GM12878 (cell line): ENCODE results near the gene LMCD1. TPM values are rescaled to one million over a fixed set of nuclear protein-coding genes. Genes with fewer than 3 reads are reported as not detected.

Source experiments
- ATAC-seq: fragments of 200-7000 bp; cut with Tn5 transposase; 3 replicates; pipeline ENCODE4 v1.9.1; 2020; ENCODE audit warnings: mild to moderate bottlenecking, moderate library complexity
- BruUV-seq: library from RNA; stranded (reverse); fragments of 400-500 nt; replicated peaks from 2 replicates; lab custom pipeline; 2021; lab: Mats Ljungman, UMichigan
- CTCF ChIA-PET: fragments of 300-600 bp; sonication (Branson Sonifier 250); formaldehyde crosslinking; extraction: SDS; loops from one replicate; lab custom pipeline; 2021; ENCODE audit warnings: inconsistent platforms; lab: Yijun Ruan, JAX
- POLR2A ChIA-PET: fragments of 350-600 bp; formaldehyde crosslinking; extraction: SDS; loops from one replicate; lab custom pipeline; 2021; ENCODE audit warnings: inconsistent platforms; lab: Charles Lee
- RAD21 ChIA-PET: fragments of 300-600 bp; sonication (Branson Sonifier 250); formaldehyde crosslinking; loops from one replicate; lab custom pipeline; 2023; ENCODE audit warnings: antibody characterized with exemption; ENCODE audit not compliant: unreplicated experiment; lab: Charles Lee
- SMC1A ChIA-PET: fragments of 300-600 bp; sonication (Branson Sonifier 250); formaldehyde crosslinking; loops from one replicate; lab custom pipeline; 2023; ENCODE audit not compliant: unreplicated experiment, uncharacterized antibody; lab: Charles Lee
- DNase-seq: peaks from one replicate; pipeline ENCODE4 v3.0.0-alpha.2; 2011; ENCODE audit warnings: low read depth, low spot score
- FAIRE-seq: peaks from 3 replicates; lab custom pipeline; 2011; peaks lifted over from hg19 to GRCh38; lab: Jason Lieb, UNC
- H2AFZ ChIP-seq: 2 replicates; pipeline ENCODE4 v1.6.0; 2011; ENCODE audit warnings: low read depth, low read length, control low read depth; ENCODE audit not compliant: control insufficient read depth
- H3K27ac ChIP-seq: 2 replicates; pipeline ENCODE4 v1.5.1; 2011; ENCODE audit warnings: control low read depth; ENCODE audit not compliant: control insufficient read depth, insufficient read depth
- H3K27me3 ChIP-seq, 2 experiments: replicated peaks in 1 of 2; 2 replicates each; pipeline versions ENCODE4 v1.6.0 to v1.6.1; 2011; ENCODE audit warnings: low read length in 1 of 2; ENCODE audit not compliant: control insufficient read depth in 2 of 2, insufficient read depth in 2 of 2
- H3K36me3 ChIP-seq, 2 experiments: 2 replicates each; pipeline ENCODE4 v1.5.1; 2011; ENCODE audit warnings: low read length in 1 of 2; ENCODE audit not compliant: control insufficient read depth in 2 of 2, insufficient read depth in 2 of 2
- H3K4me1 ChIP-seq: 2 replicates; pipeline ENCODE4 v1.6.1; 2011; ENCODE audit warnings: mild to moderate bottlenecking, low read length, moderate library complexity, mixed read lengths; ENCODE audit not compliant: control insufficient read depth, insufficient read depth
- H3K4me2 ChIP-seq: 2 replicates; pipeline ENCODE4 v1.6.0; 2011; ENCODE audit warnings: control low read depth; ENCODE audit not compliant: control insufficient read depth, insufficient read depth
- H3K4me3 ChIP-seq: fragments of 200-600 bp; sonication (generic); 2 replicates; pipeline ENCODE4 v1.5.1; 2016
- H3K79me2 ChIP-seq: 2 replicates; pipeline ENCODE4 v1.6.0; 2011; ENCODE audit warnings: low read length; ENCODE audit not compliant: control insufficient read depth, insufficient read depth
- H3K9ac ChIP-seq: 2 replicates; pipeline ENCODE4 v1.8.0; 2011; ENCODE audit warnings: low read length, control low read depth, mixed read lengths; ENCODE audit not compliant: control insufficient read depth, insufficient read depth
- H3K9me3 ChIP-seq: replicated peaks from 3 replicates; pipeline ENCODE4 v1.5.1; 2011; ENCODE audit warnings: mild to moderate bottlenecking, low read length; ENCODE audit not compliant: control insufficient read depth, insufficient read depth
- H4K20me1 ChIP-seq: 2 replicates; pipeline ENCODE4 v1.6.0; 2011; ENCODE audit not compliant: control insufficient read depth, insufficient read depth
- BRCA1 ChIP-seq: IDR thresholded peaks from 2 replicates; pipeline ENCODE4 v1.6.1; 2011; ENCODE audit warnings: low read depth, low read length, improper control_type of control experiment
- CHD1 ChIP-seq: IDR thresholded peaks from 2 replicates; pipeline ENCODE4 v1.6.1; 2012; ENCODE audit warnings: low read depth, low read length, improper control_type of control experiment
- CREB1 ChIP-seq: IDR thresholded peaks from 2 replicates; pipeline ENCODE4 v1.6.1; 2012; ENCODE audit warnings: low read depth, mild to moderate bottlenecking, inconsistent platforms
- FOXK2 ChIP-seq: fragments of 450-650 bp; IDR thresholded peaks from 2 replicates; pipeline ENCODE4 v1.6.1; 2017; ENCODE audit warnings: mild to moderate bottlenecking, moderate library complexity
- JUNB ChIP-seq: IDR thresholded peaks from 2 replicates; pipeline ENCODE4 v1.6.1; 2016; ENCODE audit warnings: antibody characterized with exemption, mild to moderate bottlenecking
- KLF5 ChIP-seq: fragments of 450-650 bp; IDR thresholded peaks from 2 replicates; pipeline ENCODE4 v1.6.1; 2014; ENCODE audit warnings: mild to moderate bottlenecking; ENCODE audit not compliant: partially characterized antibody
- NR2C1 ChIP-seq: fragments of 450-650 bp; IDR thresholded peaks from 2 replicates; pipeline ENCODE4 v1.6.1; 2017; ENCODE audit warnings: antibody characterized with exemption, mild to moderate bottlenecking, moderate library complexity
- PAX5 ChIP-seq: IDR thresholded peaks from 2 replicates; pipeline ENCODE4 v1.6.1; 2011; ENCODE audit warnings: low read depth, low read length, borderline replicate concordance
- SUZ12 ChIP-seq: fragments of 200-600 bp; sonication (generic); IDR thresholded peaks from one replicate; pipeline ENCODE4 v1.6.1; 2018; ENCODE audit warnings: antibody characterized with exemption, mild to moderate bottlenecking; ENCODE audit not compliant: unreplicated experiment
- WGBS: methylation state at CpG from one replicate; pipeline ENCODE4 v1.1.6; 2016; ENCODE audit warnings: low lambda C conversion rate; ENCODE audit not compliant: insufficient replicate concordance, insufficient coverage; ENCODE audit errors: missing lambda C conversion rate; 5-methylcytosine and 5-hydroxymethylcytosine counted together
- in situ Hi-C: fragments of 300-500 bp; cut with MboI; formaldehyde crosslinking; loops from 9 replicates; pipeline ENCODE4 v1.14.3; 2018; ENCODE audit warnings: mixed read lengths
- intact Hi-C: fragments of 100-400 bp; cut with micrococcal nuclease; formaldehyde crosslinking; loops from one replicate; pipeline ENCODE4 v1.14.2; 2022; ENCODE audit not compliant: unreplicated experiment
- polyA plus RNA-seq, 11 experiments: library from polyadenylated mRNA; depleted of rRNA in 4 of 11; unstranded in 6 of 11; stranded (reverse) in 5 of 11; fragments of >200 nt; fragmentation: Nextera tagmentation in 4 of 11; fragmentation: Illumina TruSeq in 1 of 11; extraction: Ambion mirVana in 4 of 11; extraction: Trizol in 1 of 11; gene quantifications; 1 replicate in 1 of 11; 2 replicates in 10 of 11; pipeline versions ENCODE4 v1.2.1 to v1.2.3, GENCODE V29; 2011 to 2016; ENCODE audit warnings: inconsistent platforms in 2 of 11, missing spikeins in 2 of 11, low read depth in 1 of 11
- total RNA-seq, 4 experiments: library from RNA; depleted of rRNA in 3 of 4; stranded (reverse); fragments of >200 nt in 3 of 4; fragmentation: Illumina TruSeq in 1 of 4; extraction: Trizol in 1 of 4; gene quantifications; 2 replicates each; pipeline versions ENCODE4 v1.2.1 to v1.2.3, GENCODE V29; 2013 to 2021
- TF ChIP-seq, protein P1 (sequence below): fragments of 450-650 bp; formaldehyde crosslinking; IDR thresholded peaks from 2 replicates; pipeline ENCODE4 v1.4.0; 2022; ENCODE audit warnings: mild to moderate bottlenecking, moderate library complexity
- TF ChIP-seq, protein P2 (sequence below): IDR thresholded peaks from 2 replicates; pipeline ENCODE4 v1.6.1; 2012; ENCODE audit warnings: mild to moderate bottlenecking, low read depth, low read length
- TF ChIP-seq, protein P3 (sequence below): IDR thresholded peaks from 2 replicates; pipeline ENCODE4 v1.6.1; 2012; ENCODE audit warnings: low read depth, low read length, improper control_type of control experiment
- TF ChIP-seq, protein P4 (sequence below): fragments of 450-650 bp; IDR thresholded peaks from 2 replicates; pipeline ENCODE4 v1.6.1; 2017; ENCODE audit warnings: mild to moderate bottlenecking, low read depth, inconsistent platforms; ENCODE audit not compliant: poor library complexity, severe bottlenecking

The LMCD1 gene
- total and polyA plus RNA-seq, 10 of the 15 experiments (the other 5 are each of a cell fraction or from before 2014, with no cell fraction given): 0.27 to 6.4 (median 1.7) TPM

DNA sequence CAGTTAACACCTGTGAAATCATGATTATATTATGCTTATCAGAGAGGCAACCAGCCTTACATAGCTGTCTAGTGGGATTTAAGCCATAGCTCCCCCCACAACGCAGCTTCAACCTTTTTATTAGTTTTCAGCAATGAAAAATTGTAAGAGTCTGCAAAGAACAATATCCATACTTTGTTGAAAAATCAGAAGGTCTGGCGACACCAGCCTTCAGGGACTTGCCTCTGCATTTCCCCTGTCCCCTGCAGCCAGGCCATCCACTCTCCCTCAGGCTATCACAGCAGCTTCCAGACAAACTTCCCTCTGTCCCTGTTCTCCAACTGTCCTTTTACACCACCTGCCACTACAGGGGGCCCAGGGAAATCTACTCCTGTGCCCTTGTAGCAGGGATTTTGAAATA lies 83.0 kb downstream of the LMCD1 start (continued):
- TF ChIP-seq, protein P1, sequence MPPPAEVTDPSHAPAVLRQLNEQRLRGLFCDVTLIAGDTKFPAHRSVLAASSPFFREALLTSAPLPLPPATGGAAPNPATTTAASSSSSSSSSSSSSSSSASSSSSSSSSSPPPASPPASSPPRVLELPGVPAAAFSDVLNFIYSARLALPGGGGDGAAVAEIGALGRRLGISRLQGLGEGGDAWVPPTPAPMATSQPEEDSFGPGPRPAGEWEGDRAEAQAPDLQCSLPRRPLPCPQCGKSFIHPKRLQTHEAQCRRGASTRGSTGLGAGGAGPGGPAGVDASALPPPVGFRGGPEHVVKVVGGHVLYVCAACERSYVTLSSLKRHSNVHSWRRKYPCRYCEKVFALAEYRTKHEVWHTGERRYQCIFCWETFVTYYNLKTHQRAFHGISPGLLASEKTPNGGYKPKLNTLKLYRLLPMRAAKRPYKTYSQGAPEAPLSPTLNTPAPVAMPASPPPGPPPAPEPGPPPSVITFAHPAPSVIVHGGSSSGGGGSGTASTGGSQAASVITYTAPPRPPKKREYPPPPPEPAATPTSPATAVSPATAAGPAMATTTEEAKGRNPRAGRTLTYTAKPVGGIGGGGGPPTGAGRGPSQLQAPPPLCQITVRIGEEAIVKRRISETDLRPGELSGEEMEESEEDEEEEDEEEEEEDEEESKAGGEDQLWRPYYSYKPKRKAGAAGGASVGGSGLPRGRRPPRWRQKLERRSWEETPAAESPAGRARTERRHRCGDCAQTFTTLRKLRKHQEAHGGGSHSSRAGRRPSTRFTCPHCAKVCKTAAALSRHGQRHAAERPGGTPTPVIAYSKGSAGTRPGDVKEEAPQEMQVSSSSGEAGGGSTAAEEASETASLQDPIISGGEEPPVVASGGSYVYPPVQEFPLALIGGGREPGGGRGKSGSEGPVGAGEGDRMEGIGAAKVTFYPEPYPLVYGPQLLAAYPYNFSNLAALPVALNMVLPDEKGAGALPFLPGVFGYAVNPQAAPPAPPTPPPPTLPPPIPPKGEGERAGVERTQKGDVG (CRISPR knock-in tag): no peak
- no peak for TF ChIP-seq BRCA1
- no peak for TF ChIP-seq CHD1
- TF ChIP-seq PAX5: no peak

DNA sequence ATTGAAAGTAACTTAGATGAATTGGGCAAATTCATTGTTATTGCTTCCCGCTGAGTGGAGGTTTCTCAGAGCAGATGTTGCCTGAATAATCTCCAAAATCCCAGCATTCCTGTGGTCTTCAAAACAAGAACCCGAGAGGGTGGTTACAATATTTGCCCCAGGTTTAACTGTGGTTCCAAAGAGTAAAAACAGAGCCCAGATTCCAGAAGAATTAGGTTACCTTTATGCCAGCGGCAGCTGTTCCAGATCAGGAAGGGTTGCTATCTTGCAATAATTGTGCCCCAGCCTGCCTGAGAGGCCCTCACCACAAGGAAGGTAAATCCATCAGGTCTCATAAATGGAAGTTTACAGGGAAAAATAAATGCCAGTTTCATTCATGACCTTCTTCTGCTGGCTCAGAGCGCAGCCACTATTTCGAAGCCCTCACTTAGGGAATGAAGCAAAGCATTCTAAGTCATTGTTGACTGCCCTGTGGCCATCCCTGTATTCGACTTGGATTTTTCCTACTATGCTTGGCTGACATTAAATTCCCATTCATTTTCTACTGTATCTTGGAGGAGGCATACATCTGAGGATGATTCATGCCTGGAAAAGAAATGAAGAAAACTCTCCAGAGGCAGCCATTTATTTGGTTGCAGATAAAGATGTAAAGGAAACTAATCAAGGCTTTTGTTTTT lies 88.4 kb downstream of the LMCD1 start:
- FAIRE-seq (no peak), DNase-seq (no peak), ATAC-seq (no peak)
- Histone ChIP-seq H4K20me1 (no peaks in the 10 kb centered on the region), H3K4me1 (no peaks in the 10 kb centered on the region), H3K36me3 (no peaks in the 10 kb centered on the region), H3K27ac (no peak overlapping the region), H3K79me2 (no peaks in the 10 kb centered on the region), H3K9ac (no peak overlapping the region), H3K4me3 (no peak overlapping the region), H3K4me2 (no peak overlapping the region), H3K27me3 (no peaks in the 10 kb centered on the region), H2AFZ (no peak overlapping the region), H3K9me3 (no peaks in the 10 kb centered on the region)
- CTCF ChIA-PET: no interaction called here
- in situ Hi-C loops (no loop called here), intact Hi-C loops (no loop called here)
- SMC1A ChIA-PET: no interaction called here
- no TSS peak for BruUV-seq
- WGBS: 53% methylated on average over 6 of the region's 6 CpGs
- RAD21 ChIA-PET: no interaction called here
- POLR2A ChIA-PET: no interaction called here
- no peak for TF ChIP-seq FOXK2
- no peak for TF ChIP-seq CREB1
- TF ChIP-seq NR2C1: no peak
- TF ChIP-seq JUNB: no peak
- no peak for TF ChIP-seq KLF5
- TF ChIP-seq, protein P2, sequence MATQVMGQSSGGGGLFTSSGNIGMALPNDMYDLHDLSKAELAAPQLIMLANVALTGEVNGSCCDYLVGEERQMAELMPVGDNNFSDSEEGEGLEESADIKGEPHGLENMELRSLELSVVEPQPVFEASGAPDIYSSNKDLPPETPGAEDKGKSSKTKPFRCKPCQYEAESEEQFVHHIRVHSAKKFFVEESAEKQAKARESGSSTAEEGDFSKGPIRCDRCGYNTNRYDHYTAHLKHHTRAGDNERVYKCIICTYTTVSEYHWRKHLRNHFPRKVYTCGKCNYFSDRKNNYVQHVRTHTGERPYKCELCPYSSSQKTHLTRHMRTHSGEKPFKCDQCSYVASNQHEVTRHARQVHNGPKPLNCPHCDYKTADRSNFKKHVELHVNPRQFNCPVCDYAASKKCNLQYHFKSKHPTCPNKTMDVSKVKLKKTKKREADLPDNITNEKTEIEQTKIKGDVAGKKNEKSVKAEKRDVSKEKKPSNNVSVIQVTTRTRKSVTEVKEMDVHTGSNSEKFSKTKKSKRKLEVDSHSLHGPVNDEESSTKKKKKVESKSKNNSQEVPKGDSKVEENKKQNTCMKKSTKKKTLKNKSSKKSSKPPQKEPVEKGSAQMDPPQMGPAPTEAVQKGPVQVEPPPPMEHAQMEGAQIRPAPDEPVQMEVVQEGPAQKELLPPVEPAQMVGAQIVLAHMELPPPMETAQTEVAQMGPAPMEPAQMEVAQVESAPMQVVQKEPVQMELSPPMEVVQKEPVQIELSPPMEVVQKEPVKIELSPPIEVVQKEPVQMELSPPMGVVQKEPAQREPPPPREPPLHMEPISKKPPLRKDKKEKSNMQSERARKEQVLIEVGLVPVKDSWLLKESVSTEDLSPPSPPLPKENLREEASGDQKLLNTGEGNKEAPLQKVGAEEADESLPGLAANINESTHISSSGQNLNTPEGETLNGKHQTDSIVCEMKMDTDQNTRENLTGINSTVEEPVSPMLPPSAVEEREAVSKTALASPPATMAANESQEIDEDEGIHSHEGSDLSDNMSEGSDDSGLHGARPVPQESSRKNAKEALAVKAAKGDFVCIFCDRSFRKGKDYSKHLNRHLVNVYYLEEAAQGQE: no peak
- TF ChIP-seq, protein P3, sequence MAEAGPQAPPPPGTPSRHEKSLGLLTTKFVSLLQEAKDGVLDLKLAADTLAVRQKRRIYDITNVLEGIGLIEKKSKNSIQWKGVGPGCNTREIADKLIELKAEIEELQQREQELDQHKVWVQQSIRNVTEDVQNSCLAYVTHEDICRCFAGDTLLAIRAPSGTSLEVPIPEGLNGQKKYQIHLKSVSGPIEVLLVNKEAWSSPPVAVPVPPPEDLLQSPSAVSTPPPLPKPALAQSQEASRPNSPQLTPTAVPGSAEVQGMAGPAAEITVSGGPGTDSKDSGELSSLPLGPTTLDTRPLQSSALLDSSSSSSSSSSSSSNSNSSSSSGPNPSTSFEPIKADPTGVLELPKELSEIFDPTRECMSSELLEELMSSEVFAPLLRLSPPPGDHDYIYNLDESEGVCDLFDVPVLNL: no peak
- TF ChIP-seq, protein P4, sequence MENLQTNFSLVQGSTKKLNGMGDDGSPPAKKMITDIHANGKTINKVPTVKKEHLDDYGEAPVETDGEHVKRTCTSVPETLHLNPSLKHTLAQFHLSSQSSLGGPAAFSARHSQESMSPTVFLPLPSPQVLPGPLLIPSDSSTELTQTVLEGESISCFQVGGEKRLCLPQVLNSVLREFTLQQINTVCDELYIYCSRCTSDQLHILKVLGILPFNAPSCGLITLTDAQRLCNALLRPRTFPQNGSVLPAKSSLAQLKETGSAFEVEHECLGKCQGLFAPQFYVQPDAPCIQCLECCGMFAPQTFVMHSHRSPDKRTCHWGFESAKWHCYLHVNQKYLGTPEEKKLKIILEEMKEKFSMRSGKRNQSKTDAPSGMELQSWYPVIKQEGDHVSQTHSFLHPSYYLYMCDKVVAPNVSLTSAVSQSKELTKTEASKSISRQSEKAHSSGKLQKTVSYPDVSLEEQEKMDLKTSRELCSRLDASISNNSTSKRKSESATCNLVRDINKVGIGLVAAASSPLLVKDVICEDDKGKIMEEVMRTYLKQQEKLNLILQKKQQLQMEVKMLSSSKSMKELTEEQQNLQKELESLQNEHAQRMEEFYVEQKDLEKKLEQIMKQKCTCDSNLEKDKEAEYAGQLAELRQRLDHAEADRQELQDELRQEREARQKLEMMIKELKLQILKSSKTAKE: no peak
- no peak for TF ChIP-seq SUZ12
